ENCODE data around the gene NNAT.

- TF ChIP-seq CTCF (IDR thresholded peaks at IDR 0.05) (no peak), POLR2A (IDR thresholded peaks at IDR 0.05) (no peak)
These were observed 41.8 kb downstream of the NNAT start for GRCh38 chr20:37562695-37563480.

Measured in sigmoid colon (tissue), 3 donors.